WTC11 (cell line): Measurements from ENCODE around the gene LDLRAD4.

Experiments used
- ZNF121 ChIP-seq: sonication (generic); formaldehyde crosslinking; IDR thresholded peaks from 2 replicates; pipeline ENCODE4 v1.8.0; 2023; ENCODE audit warnings: missing genetic modification reagents
- TF ChIP-seq, protein P1 (sequence below): sonication (generic); formaldehyde crosslinking; IDR thresholded peaks from 2 replicates; pipeline ENCODE4 v1.8.1; 2022; ENCODE audit warnings: low read depth, missing genetic modification reagents, borderline replicate concordance
- TF ChIP-seq, protein P2 (sequence below): fragments of 250-450 bp; sonication (Bioruptor Pico); IDR thresholded peaks from 2 replicates; pipeline ENCODE4 v1.9.0; 2021; ENCODE audit warnings: moderate library complexity, mild to moderate bottlenecking, inconsistent platforms, borderline replicate concordance

DNA sequence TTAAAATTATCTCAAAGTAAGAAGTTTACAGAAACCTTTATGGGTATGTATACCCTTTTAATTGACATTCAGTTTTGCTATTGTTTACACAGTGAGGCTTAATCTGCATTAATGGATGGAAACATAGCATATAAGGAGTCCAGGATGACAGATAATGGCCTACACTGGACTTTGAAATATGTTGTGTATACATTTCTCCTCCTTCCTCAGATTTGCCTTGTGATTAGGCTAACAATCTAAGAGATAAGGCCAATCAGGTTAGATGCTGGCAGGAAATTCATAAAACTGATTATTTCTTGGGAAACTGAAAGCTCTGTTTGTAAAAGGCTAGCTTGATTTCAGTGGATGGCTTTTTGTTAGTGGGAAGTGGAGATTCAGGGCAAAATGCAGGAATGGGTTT lies 191.9 kb downstream of the LDLRAD4 start:
- no peak for TF ChIP-seq ZNF121 (CRISPR knock-in tag)
- TF ChIP-seq, protein P1, sequence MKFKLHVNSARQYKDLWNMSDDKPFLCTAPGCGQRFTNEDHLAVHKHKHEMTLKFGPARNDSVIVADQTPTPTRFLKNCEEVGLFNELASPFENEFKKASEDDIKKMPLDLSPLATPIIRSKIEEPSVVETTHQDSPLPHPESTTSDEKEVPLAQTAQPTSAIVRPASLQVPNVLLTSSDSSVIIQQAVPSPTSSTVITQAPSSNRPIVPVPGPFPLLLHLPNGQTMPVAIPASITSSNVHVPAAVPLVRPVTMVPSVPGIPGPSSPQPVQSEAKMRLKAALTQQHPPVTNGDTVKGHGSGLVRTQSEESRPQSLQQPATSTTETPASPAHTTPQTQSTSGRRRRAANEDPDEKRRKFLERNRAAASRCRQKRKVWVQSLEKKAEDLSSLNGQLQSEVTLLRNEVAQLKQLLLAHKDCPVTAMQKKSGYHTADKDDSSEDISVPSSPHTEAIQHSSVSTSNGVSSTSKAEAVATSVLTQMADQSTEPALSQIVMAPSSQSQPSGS (CRISPR knock-in tag), result no peak
- TF ChIP-seq, protein P2, sequence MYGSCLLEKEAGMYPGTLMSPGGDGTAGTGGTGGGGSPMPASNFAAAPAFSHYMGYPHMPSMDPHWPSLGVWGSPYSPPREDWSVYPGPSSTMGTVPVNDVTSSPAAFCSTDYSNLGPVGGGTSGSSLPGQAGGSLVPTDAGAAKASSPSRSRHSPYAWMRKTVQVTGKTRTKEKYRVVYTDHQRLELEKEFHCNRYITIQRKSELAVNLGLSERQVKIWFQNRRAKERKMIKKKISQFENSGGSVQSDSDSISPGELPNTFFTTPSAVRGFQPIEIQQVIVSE, result no peak
